ENCODE measurements around the gene TGM5. TPM values are rescaled to one million over a fixed set of nuclear protein-coding genes. Genes with fewer than 3 reads are reported as not detected.

The TGM5 gene
- total and polyA plus RNA-seq, 2 experiments from 2014 or later = not detected

GRCh38 chr15:43270676-43271306 lies 4.1 kb upstream of the TGM5 start:
- Histone ChIP-seq H3K9ac (no peak overlapping the region), H3F3A (ENCODE audit: insufficient read depth) (no peaks in the 10 kb centered on the region), H3K27me3 (replicated peaks; ENCODE audit: insufficient read depth) (peaks cover 36% of the 10 kb centered on the region), H3K36me3 (ENCODE audit: low read depth) (no peaks in the 10 kb centered on the region), H2AFZ (no peak overlapping the region), H4K20me1 (ENCODE audit: insufficient read depth) (no peaks in the 10 kb centered on the region), H3K79me2 (ENCODE audit: insufficient read depth) (no peaks in the 10 kb centered on the region), H3K4me1 (ENCODE audit: insufficient read depth) (no peaks in the 10 kb centered on the region), H3K27ac (no peak overlapping the region), H3K4me2 (ENCODE audit: unreplicated experiment) (no peak overlapping the region), H3K4me3 (no peak overlapping the region), H3K9me3 (ENCODE audit: low read depth) (peaks cover 3% of the 10 kb centered on the region), H3K9me2 (ENCODE audit: insufficient read depth) (no peaks in the 10 kb centered on the region)
- no peak for DNase-seq
- WGBS, 2 experiments (ENCODE audit: low coverage in 1 of 2, low lambda C conversion rate in 2 of 2, missing lambda C conversion rate in 2 of 2) = 12 to 13% methylated on average over 6 of the region's 6 CpGs
- TF ChIP-seq EZH2phosphoT487 (IDR thresholded peaks at IDR 0.05; ENCODE audit: insufficient read depth, low read depth) (no peak), EZH2 (IDR thresholded peaks at IDR 0.05; ENCODE audit: insufficient read depth, poor library complexity, severe bottlenecking) (no peak)
- in situ Hi-C loops (cut with MboI) = no loop called here

GRCh38 chr15:43270113-43270665 lies 3.5 kb upstream of the TGM5 start:
- no peaks in the 10 kb centered on the region for H3K9me2 ChIP-seq (ENCODE audit: insufficient read depth)
- TF ChIP-seq EZH2 (IDR thresholded peaks at IDR 0.05; ENCODE audit: insufficient read depth, poor library complexity, severe bottlenecking) = no peak
- no peak for TF ChIP-seq EZH2phosphoT487 (IDR thresholded peaks at IDR 0.05; ENCODE audit: insufficient read depth, low read depth)
- no peak overlapping the region for H3K4me2 ChIP-seq (ENCODE audit: unreplicated experiment)
- no peaks in the 10 kb centered on the region for H3K4me1 ChIP-seq (ENCODE audit: insufficient read depth)
- peaks cover 36% of the 10 kb centered on the region for H3K27me3 ChIP-seq (replicated peaks; ENCODE audit: insufficient read depth)
- H3K27ac ChIP-seq = no peak overlapping the region
- H3K79me2 ChIP-seq (ENCODE audit: insufficient read depth) = no peaks in the 10 kb centered on the region
- H3K9ac ChIP-seq = no peak overlapping the region
- H3K4me3 ChIP-seq = no peak overlapping the region
- no peaks in the 10 kb centered on the region for H3F3A ChIP-seq (ENCODE audit: insufficient read depth)
- H4K20me1 ChIP-seq (ENCODE audit: insufficient read depth) = no peaks in the 10 kb centered on the region
- H3K36me3 ChIP-seq (ENCODE audit: low read depth) = no peaks in the 10 kb centered on the region
- 82 to 86% methylated on average over 5 of the region's 5 CpGs for WGBS, 2 experiments (ENCODE audit: low coverage in 1 of 2, low lambda C conversion rate in 2 of 2, missing lambda C conversion rate in 2 of 2)
- no peak overlapping the region for H2AFZ ChIP-seq
- DNase-seq = no peak
- in situ Hi-C loops (cut with MboI) = no loop called here
- peaks cover 3% of the 10 kb centered on the region for H3K9me3 ChIP-seq (ENCODE audit: low read depth)

GRCh38 chr15:43268111-43269105 lies 1.7 kb upstream of the TGM5 start:
- no peak overlapping the region for H3K9ac ChIP-seq
- no peak overlapping the region for H3K4me2 ChIP-seq (ENCODE audit: unreplicated experiment)
- in situ Hi-C loops (cut with MboI) = no loop called here

GRCh38 chr15:43267439-43267838 lies 711 bp upstream of the TGM5 start:
- H3F3A ChIP-seq (ENCODE audit: insufficient read depth) = no peaks in the 10 kb centered on the region
- peaks cover 56% of the 10 kb centered on the region for H3K27me3 ChIP-seq (replicated peaks; ENCODE audit: insufficient read depth)
- no peak overlapping the region for H3K27ac ChIP-seq
- whole genome bisulfite sequencing, 2 experiments (ENCODE audit: low coverage in 1 of 2, low lambda C conversion rate in 2 of 2, missing lambda C conversion rate in 2 of 2) = 83 to 85% methylated on average over 2 of the region's 2 CpGs
- H3K4me3 ChIP-seq = no peak overlapping the region
- no peak overlapping the region for H3K4me2 ChIP-seq (ENCODE audit: unreplicated experiment)
- peaks cover 3% of the 10 kb centered on the region for H3K9me3 ChIP-seq (ENCODE audit: low read depth)
- no peak overlapping the region for H3K9ac ChIP-seq
- no peaks in the 10 kb centered on the region for H3K36me3 ChIP-seq (ENCODE audit: low read depth)
- no peak for DNase-seq
- TF ChIP-seq EZH2 (IDR thresholded peaks at IDR 0.05; ENCODE audit: insufficient read depth, poor library complexity, severe bottlenecking) (no peak), EZH2phosphoT487 (IDR thresholded peaks at IDR 0.05; ENCODE audit: insufficient read depth, low read depth) (no peak)
- no peaks in the 10 kb centered on the region for H3K4me1 ChIP-seq (ENCODE audit: insufficient read depth)
- no peaks in the 10 kb centered on the region for H3K79me2 ChIP-seq (ENCODE audit: insufficient read depth)
- no peaks in the 10 kb centered on the region for H3K9me2 ChIP-seq (ENCODE audit: insufficient read depth)
- in situ Hi-C loops (cut with MboI) = no loop called here
- no peak overlapping the region for H2AFZ ChIP-seq
- H4K20me1 ChIP-seq (ENCODE audit: insufficient read depth) = no peaks in the 10 kb centered on the region

More at GRCh38 chr15:43268111-43269105, 1.7 kb upstream of the TGM5 start:
- H4K20me1 ChIP-seq (ENCODE audit: insufficient read depth) = no peaks in the 10 kb centered on the region
- no peak overlapping the region for H3K27ac ChIP-seq
- H3K9me2 ChIP-seq (ENCODE audit: insufficient read depth) = no peaks in the 10 kb centered on the region
- peak; percentile 49 for DNase-seq
- H3K4me3 ChIP-seq = no peak overlapping the region
- TF ChIP-seq EZH2 (IDR thresholded peaks at IDR 0.05; ENCODE audit: insufficient read depth, poor library complexity, severe bottlenecking) (no peak), EZH2phosphoT487 (IDR thresholded peaks at IDR 0.05; ENCODE audit: insufficient read depth, low read depth) (no peak)
- no peaks in the 10 kb centered on the region for H3K79me2 ChIP-seq (ENCODE audit: insufficient read depth)
- H3F3A ChIP-seq (ENCODE audit: insufficient read depth) = no peaks in the 10 kb centered on the region
- H3K9me3 ChIP-seq (ENCODE audit: low read depth) = peaks cover 3% of the 10 kb centered on the region
- no peaks in the 10 kb centered on the region for H3K4me1 ChIP-seq (ENCODE audit: insufficient read depth)
- H3K27me3 ChIP-seq (replicated peaks; ENCODE audit: insufficient read depth) = peaks cover 47% of the 10 kb centered on the region
- no peak overlapping the region for H2AFZ ChIP-seq
- no peaks in the 10 kb centered on the region for H3K36me3 ChIP-seq (ENCODE audit: low read depth)
- 33 to 36% methylated on average over 11 of the region's 11 CpGs for WGBS, 2 experiments (ENCODE audit: low coverage in 1 of 2, low lambda C conversion rate in 2 of 2, missing lambda C conversion rate in 2 of 2)
